ELR (cell line): ENCODE data around the gene RCAN3.

Source experiments
- DNase-seq: peaks from one replicate; pipeline ENCODE4 v3.0.0-alpha.2; 2015; ENCODE audit warnings: low read depth

The RCAN3 gene

DNA sequence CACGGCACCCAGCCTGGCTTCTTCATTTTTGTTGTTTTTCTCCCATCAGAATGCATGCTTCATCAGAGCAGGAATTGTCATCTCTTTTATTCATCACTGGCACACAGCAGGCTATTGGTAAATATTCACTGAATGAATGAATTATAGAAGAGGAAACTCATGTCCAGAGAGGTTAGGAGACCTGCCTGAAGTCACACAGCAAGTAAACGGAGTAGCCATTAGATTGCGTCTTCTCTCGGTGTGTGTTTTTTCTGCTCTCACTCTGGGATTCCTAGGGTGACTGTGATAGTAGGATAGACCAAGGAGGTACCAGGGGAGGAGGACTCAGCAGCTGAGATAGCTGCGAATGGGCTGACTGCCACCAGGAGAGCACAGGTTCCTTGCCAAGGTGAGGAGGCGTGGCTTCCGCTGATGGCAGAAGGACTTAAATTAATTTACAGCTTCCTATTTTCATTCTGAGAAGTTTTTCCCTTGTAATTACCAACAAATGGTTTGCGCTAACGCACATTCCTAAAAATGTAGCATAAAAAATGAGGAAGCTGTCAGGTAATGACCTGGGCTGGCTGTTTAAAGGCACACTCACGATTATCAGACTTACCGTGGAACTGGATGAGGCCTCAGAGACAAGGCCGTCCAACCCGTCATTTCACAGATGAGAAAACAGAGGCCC lies 48.8 kb downstream of the RCAN3 start:
- no peak for DNase-seq

DNA sequence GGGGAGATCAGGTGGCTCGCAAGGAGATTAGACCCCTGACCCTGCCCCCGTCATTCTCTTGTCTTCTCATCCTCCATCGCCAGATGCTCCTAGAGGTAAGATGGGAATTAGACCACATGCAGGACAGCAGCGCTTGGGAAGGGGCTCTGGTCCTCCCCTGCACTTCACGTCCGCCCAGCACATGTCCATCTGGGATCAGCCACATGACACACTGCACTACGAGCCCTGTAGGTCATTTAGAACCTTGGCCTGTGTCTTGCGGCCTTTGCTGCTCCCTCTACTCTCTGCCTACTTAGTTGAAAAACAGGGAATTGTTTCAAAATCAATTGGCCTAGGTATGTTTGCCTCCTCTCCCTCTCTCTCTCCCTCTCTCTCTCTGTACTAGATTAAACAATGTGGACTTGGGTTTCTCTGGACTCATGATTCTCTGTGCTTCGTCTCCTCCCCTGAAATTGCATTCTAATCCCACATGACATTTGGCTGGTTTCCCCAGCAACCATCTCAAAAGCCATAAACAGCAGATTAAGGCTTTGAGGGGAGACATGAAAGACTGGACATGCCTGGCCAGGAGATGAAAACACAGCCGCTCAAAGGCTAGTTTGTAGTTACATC lies 49.4 kb downstream of the RCAN3 start:
- no peak for DNase-seq

DNA sequence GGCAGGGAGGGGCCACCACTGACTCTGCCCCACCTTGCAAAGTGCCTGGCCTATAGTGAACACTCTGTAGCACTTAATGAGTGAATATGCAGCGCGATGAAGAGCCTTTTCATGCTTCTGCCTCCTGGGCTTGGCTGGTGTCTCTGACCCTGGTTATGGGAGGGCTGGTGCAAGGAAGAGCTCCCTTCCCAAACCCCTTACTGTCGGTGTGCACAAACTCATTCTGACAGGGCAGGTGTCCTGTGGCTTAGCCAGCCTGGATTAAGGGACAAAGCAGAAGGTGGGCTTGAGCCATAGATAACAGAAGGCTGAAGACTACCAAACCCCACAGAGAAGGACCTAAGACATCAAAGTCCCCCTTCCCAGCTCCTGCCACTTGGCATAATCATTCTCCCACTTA lies 51.3 kb downstream of the RCAN3 start:
- DNase-seq, result no peak

DNA sequence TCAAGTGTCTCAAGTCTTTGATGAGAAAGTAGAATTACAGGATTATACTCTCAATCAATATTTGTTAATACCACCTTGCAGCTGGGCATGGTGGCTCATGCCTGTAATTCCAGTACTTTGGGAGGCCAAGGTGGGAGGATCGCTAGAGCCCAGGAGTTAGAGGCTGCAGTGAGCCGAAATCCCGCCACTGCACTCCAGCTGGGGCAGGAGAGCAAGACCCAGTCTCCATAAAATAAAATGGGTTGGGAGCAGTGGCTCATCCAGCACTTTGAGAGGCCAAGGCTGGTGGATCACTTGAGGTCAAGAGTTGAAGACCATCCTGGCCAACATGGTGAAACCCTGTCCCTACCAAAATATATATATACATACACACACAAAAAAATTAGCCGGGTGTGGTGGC lies 52.1 kb downstream of the RCAN3 start:
- no peak for DNase-seq

DNA sequence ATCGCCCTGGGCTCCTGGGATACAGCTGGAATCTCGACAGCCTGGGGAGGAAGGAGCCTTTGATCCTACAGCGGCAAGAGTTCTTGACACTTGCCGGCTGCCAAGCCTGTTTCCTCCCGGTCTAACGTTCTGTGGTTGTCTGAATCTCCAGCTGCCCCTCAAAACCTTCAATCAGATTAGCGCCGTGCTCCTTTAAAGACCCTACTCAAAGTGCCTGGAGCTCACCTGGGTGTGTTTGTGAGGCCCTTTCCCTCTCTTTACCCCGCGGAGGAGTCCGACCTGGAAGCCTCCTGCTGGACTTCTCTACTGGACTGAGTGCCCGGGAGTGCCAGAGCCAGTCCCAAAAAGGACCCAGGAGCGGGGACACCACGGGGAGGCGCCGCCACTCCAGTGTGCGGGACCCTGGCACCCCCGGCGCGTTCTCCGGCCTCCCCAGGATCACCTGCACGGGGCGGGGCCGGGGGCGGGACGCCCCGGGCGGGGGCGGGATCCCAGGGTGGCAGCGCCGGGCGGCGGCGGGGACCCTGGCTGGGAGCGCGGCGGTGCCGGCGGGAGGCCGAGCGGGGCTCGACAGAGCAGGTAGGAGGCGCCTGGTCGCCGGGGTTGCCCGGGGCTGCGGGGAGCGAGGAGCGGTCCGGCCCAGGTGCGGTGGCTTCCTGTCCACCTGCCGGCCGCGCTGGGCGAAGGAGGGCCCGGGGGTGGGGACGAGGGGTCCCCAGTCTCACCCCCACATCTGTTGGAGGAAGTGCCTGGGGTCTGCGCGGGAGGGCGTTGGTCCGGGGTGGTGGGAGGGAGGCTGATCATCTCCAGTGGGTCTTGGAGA lies 53.2 kb downstream of the RCAN3 start, which contains the start of gene NCMAP:
Gene NCMAP (plus strand): TSS at position 497 of the 823 bp plus-strand sequence. CDS start 39,344 bp downstream, outside the sequence.
- no peak for DNase-seq

DNA sequence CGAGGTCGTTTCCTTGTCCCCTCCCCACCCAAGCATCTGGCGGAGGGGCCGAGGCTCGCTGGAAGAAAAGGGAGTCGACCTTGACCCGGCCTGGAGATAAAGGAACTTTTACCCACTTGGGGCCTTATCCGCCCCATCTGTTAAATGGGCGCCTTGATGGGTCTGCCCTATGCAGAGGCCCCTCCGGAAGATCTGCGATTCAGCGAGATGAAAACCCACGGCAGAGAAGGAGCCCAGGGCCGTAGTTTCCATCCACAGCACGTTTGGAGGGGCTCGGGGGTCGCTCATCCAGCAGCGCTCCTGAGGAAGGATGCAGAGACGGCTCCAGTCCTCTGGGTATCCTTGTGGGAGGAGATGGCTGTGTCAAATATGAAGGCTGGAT lies 53.8 kb downstream of the RCAN3 start:
- DNase-seq, result no peak

DNA sequence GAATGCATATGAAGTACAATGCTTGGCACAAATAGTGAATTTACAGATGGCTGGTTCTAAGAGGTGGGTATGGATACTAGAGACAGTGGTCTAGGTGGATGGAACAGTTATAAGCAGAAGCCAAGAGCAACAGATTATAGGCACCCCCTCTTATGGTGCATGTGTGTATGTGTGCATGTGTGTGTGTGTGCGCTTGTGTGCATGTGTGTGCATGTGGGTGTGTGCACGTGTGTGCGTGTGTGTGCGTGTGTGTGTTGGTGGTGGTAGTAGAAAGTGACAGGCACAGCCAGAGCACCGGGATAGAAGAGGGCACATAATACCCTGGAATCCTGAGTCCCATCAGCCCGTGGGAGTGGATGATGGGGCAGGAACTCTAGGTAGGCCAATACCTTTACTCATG lies 54.6 kb downstream of the RCAN3 start:
- no peak for DNase-seq

DNA sequence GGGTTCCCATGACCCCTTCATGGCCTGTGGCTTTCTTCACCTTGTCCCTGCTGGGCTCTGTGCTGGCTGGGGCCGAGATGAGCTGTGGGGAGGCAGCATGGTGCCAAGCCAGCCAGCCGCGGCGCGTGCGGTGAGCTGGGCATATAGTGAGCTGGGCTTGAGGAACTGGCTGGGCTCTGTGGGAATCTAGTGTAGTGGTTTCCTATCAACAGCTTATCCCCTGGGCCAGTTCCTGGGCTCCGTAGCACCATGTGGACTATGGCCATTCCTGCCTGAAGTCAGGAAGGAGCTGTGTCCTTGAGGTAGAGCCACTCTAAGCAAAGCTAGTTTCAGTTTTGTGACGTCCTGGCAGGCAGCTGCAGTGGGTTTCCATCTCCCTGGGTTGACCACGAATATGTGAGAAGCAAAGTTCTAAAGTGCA lies 55.1 kb downstream of the RCAN3 start:
- no peak for DNase-seq

DNA sequence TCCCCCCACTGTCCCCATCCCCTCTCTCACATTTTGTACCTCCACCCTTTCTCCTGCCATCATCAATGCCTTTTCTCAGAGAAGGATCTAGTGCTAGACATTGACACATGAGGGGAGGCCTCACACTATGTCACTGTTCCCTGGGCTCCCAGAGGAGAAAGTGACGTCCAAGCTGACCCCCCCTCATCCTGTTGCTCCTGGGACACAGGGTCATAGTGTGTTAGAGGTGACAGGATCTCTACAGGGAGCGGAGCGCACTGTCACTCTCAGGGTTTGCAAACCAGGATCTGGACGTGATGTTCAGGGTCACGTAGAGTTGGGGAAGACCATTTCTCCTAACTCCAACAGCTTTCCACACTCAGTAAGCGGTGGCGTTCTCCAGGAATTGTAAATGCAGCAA lies 55.8 kb downstream of the RCAN3 start:
- DNase-seq, result no peak

DNA sequence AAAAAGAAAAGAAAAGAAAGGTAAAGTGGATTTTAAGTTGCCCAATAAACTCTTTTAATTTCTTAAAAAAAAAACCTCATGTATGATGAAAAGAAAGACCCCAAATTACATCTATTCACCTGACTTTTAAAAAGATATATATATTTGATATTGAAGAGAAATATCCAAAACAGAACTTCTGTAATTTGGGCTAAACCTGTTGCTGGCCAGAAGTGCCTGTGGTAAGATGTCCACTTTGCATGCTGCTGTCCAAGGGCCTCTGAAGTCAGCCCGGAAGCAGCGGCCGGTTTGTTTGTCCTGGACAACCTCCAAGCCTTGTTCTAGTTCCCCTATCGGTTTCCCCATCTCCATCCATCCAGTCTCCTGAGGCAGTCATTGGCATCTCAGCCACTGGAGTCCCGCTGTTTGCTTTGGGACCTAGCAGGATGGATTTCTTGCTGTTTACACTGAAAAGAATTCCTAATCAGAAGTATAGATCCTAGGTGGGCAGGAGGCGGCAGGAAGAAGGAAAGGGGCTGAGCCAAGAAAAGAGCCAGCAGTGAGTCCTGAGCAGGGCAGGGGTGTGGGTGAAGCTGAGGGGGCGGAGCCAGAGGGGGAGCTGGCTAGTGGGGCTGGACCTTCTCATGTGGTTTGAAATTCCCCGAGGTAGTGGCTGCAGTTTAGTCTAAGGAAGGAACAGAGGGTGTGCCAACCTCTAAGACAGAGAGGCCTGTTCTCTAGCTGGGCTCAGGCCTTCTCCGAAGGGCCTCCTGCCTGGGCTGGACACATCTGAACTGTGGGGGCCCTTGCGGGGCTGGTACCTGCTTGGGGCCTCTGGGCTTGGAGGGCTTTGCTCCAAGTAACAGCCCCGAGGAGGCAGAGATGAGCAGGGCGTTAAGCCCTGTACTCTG lies 56.5 kb downstream of the RCAN3 start:
- DNase-seq, result peak; percentile 85

DNA sequence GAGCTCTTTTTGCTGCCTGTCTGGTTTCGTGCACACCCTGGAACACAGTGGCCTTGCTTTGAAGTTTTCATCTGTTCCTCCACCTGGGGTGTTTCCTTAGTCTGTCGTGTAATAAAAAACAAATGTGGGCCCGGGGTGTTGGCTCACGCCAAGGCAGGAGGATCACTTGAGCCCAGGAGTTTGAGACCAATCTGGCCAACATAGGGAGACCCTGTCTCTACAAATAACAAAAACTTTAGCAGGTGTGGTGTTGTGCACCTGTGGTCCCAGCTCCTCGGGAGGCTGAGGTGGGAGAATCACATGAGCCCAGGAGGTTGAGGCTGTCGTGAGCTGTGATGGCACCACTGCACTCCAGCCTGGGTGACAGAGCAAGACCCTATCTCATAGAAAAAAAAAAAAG lies 57.7 kb downstream of the RCAN3 start:
- no peak for DNase-seq

DNA sequence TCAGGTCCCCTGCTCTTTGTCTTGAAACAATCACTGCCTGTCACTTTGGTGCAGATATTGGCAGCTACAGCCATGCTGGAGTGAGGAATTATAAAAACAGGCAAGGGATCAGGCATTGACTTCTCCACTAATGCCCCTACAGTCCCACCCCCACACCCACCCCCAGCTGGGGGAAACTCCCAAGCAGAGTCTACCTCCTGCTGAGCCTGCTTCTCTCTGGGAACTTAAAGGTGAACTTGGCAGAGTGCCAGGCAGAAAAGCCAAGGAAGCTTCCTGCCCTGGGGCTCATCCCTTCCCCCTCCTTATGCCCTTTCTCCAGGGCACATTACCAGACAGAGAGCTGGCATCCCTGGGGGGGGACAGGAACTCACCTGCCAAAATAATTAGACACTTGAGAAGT lies 60.0 kb downstream of the RCAN3 start:
- no peak for DNase-seq

DNA sequence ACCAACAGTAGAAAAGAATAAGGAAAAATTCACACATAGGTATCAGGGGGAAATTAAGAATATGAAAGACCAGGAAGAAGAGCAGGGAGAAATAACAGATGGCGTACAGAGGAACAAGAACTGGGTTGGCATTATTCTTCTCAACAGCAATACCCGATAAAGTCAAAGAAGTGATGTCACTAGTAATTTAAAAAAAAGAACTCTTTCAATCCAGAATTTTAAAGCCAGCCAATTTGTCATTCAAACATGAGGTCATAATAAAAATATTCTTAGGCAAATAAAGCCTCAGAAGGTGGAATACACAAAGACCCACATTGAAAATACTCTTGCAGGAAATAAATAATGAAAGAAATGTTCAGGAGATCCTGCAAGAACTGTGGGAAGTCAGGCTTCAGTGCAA lies 62.1 kb downstream of the RCAN3 start:
- no peak for DNase-seq

DNA sequence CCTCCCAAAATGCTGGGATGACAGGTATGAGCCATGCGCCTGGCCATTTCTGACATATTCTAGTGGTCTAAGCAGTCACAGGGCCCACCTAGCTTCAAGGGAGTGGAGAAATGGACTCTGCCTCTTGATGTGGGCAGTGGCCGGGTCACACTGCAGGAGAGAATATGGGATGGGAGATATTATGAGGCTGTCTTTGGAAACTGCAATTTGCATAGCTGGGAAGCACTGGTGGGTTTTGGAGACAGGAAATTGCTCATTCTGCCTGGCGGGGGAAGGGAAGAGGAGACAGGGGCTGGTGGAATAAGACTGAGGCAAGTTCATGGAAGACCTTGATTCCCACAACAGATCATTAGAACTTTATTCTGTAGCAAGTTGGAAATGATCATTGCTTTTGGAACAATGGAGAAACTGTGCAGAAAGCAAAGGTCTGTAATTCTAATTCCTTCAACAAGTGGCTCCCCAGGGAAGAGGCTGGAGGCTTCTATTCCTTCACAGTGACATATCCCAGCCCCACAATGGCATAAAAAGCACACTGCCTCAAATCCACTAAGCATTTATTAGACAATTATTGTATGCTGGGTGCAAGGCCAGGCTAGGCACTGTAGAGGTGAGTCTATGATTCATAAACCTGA lies 63.7 kb downstream of the RCAN3 start:
- DNase-seq, result peak; percentile 54

DNA sequence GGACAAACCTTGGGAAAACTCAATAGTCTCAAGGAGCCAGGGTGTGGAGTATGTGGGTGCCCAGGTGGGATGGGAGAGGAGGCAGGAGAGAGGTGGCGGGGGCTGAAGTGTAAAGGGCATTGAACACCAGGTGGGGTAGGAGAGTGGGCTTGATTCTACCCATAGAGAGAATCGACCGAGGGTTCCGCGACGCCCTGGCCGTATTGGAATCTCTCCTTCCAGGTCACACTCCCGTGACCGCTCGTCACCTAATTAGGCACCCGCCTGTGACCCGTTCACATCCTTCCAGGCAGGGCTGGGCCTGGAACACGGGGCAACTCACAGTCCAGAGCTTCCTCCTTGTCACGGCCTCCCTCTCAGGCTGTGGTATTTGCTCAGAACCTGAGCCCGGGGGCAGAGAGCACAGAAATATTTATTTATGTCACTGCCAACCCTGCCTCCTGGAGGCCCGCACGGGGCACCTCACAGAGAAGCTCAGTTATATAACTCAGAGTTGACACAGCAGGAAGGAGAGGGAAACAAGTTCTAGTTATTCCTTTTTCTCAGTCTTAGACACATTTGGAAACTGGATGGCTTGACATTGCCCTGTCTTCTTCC lies 65.3 kb downstream of the RCAN3 start:
- peak; percentile 52 for DNase-seq

DNA sequence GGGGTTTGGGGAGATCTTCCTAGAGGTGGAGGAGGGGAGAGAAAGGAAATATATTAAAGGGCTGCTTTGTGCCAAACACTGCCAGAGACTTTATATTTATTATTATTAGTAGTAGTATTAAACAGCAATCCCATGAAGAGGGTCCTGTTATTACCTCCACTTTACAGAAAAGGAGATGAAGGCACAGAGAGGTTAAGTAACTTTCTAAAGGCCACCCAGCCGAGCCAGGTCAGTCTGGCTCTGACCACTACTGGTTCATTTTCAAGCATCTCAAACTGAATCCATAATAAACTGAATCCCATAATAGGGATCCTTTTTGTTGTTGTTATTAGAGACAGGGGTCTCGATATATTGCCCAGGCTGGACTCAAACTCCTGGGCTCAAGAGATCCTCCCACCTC lies 65.8 kb downstream of the RCAN3 start:
- DNase-seq, result no peak

DNA sequence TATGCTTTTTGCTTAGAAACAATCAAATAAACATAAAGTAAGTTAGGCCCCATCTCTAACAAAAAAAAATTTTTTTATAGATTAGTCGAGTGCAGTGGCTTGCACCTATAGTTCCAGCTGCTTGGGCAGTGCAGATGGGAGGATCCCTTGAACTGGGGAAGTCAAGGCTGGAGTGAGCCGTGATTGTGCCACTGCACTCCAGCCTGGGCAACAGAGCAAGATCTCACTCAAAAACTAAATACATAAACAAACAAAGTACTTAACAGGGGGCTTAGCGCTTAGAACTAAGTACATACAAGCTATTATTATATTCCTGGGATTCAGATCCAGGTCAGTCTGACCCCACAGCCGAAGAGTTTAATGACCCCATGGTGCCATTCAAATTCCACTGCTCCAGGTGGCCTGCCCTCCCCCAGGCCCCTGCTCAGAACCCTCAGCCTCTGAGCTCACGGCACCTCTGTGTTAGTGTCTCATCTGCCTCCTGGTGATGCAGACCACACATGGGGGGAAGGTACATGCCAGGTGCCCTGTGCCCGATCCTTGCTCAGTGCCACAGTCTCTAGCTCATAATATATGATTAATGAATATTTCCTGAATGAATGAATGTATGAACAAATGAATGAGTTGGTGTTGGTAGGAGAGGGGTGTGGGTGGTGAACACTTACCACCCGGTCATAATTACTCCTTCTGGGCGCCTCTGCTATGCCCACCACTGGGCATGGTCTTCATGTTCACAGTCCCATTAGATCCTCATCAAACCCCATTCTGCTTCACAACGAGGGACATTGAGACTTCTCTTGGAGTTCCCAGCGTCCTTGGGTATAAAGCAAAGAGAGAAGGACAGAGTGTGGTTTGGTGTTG lies 67.9 kb downstream of the RCAN3 start:
- no peak for DNase-seq

DNA sequence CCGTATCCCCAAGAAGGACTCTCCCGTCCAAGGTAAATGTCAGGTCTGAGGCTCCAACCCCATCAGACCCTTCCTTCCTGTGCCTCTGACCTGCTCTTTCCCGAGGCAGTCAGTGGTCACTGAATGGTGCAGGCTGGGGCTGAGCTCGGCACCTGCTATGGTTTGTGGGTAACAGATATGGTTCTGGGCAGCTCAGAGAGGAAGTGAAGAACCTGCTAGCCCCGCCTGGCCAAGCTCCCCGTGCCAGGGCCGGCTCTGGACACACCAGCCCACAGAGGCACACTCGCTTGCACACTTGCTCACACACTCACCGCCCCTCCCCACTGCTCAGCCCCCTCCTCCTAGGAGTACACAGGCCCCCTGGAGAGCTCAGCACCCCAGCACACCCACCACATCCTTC lies 69.7 kb downstream of the RCAN3 start:
- DNase-seq, result no peak

DNA sequence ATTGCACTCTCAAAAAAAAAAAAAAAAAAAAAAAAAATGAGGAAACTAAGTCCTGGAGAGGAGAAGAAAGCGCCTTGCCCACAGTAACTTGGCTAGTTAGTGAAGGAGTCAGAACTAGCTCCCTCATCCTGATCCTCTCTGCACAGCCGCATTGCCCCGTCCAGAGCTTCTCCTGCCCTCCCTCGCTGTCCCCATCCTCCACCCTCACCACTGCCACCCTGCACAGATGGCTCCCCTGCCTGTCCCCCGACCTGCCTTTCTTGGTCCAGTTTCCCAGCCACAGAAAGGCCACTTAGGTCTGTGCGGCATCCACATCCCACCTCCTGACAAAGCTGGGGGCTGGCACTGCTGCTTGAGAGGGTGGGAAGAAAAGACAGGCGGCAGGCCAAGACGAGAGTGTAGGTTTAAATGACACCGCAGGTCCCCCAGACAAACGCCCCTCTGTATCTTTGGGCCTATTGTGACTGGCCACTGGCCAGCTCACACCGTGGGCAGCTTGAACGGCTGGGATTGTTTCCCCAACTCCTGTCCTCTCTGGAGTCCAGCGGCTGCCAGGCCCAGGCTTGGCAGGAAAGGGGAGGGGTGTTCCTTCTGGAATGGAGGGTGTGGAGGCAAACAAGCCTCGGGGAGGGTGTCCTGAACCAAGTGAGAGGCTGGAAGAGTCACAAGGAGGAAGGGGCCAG lies 73.4 kb downstream of the RCAN3 start:
- no peak for DNase-seq

DNA sequence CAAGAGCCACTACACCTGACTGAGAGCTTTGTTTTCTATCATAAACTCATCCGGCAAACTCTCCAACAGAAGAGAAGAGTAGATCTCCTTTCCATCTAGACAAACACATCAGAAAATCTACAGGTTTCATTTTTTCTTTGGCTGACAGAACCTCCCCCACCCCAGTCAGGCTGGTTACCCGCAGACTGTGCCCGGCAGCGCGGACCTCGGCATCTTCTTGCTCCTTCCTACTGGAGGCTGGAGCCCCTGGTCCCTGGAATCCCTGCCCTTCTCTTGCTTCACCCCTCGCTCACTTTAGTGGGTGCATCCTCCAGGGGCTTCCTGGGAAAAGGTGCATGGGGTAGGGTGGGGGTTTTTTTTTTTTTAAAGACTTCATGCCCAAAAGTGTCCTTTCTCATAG lies 76.2 kb downstream of the RCAN3 start:
- DNase-seq, result no peak
